Memory B cell (primary cell): ENCODE results near the gene FAM53A.

Source experiments
- ATAC-seq: fragments of 150-1000 bp; cut with Tn5 transposase; 2 replicates; pipeline ENCODE4 v1.10.0; 2021; ENCODE audit warnings: low read depth, mild to moderate bottlenecking, moderate library complexity
- DNase-seq, 2 donors: peaks; one replicate each; pipeline ENCODE4 v3.0.0; 2022; ENCODE audit warnings: low spot score in 2 of 2
- H3K27ac Mint-ChIP-seq: one replicate; pipeline ENCODE4 v1.8.0; 2022; ENCODE audit warnings: mild to moderate bottlenecking, moderate library complexity, mixed read lengths
- H3K27me3 Mint-ChIP-seq: one replicate; pipeline ENCODE4 v1.8.0; 2022; ENCODE audit warnings: mixed read lengths
- H3K36me3 Mint-ChIP-seq: one replicate; pipeline ENCODE4 v1.8.0; 2022; ENCODE audit warnings: mild to moderate bottlenecking, mixed read lengths
- H3K4me1 Mint-ChIP-seq: one replicate; pipeline ENCODE4 v1.8.0; 2022; ENCODE audit warnings: mixed read lengths
- H3K4me3 Mint-ChIP-seq: one replicate; pipeline ENCODE4 v1.8.0; 2022; ENCODE audit warnings: mild to moderate bottlenecking, moderate library complexity, mixed read lengths
- H3K9me3 Mint-ChIP-seq: one replicate; pipeline ENCODE4 v1.8.0; 2022; ENCODE audit warnings: mixed read lengths

The FAM53A gene

DNA sequence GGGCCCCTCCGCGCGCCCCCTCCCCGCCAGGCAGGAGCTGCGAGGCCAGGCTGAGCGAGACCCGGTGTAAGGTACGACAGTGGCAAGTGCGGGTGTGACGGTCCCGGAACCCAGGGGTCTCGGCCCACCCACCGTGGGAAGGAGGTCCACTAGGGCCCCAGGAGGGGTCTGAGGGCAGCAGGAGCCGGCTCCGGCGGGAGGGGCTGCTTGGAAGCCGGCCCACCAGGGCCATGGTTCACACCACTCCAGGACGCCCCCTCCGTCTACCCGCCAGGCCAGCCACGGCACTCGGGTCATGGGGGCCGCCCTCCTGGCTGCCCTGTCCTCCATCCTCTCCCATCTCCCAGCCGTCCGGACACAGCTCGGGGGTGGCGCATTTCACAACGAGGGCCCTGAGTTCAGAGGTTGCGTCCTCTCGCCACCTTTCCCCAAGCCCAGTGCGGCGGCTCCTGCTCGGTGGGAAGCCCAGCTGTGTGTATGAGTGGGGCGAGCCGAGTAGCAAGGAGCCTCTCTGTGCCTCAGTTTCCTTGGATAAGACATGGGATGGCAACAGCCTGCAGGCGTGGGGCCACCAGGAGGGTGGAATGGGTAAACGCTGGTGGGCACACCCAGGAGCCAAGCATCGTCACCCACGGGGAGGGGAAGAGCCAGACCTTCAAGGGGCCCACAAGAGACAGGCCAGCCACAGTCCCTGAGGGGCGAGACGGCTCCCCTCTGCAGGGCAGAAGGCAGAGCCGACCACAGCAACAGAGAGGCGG, 81.3 kb downstream of the FAM53A start:
- ATAC-seq (no peak), DNase-seq (no peak)
- Mint-ChIP-seq H3K4me1 (peaks cover 17% of the 10 kb centered on the region), H3K27ac (no peak overlapping the region), H3K4me3 (no peak overlapping the region), H3K9me3 (no peaks in the 10 kb centered on the region), H3K36me3 (no peaks in the 10 kb centered on the region), H3K27me3 (peaks cover 2% of the 10 kb centered on the region)

- peaks cover 17% of the 10 kb centered on the region for H3K4me1 Mint-ChIP-seq
- H3K9me3 Mint-ChIP-seq, result no peaks in the 10 kb centered on the region
- no peak overlapping the region for H3K4me3 Mint-ChIP-seq
- H3K36me3 Mint-ChIP-seq, result no peaks in the 10 kb centered on the region
- DNase-seq, result no peak
- H3K27ac Mint-ChIP-seq, result no peak overlapping the region
- peaks cover 2% of the 10 kb centered on the region for H3K27me3 Mint-ChIP-seq
- ATAC-seq, result no peak
These were observed 82.1 kb downstream of the FAM53A start for GRCh38 chr4:1601852-1602654.

- Mint-ChIP-seq H3K27ac (no peak overlapping the region), H3K36me3 (peaks cover 2% of the 10 kb centered on the region), H3K9me3 (no peaks in the 10 kb centered on the region), H3K27me3 (peaks cover 4% of the 10 kb centered on the region), H3K4me1 (peaks cover 15% of the 10 kb centered on the region), H3K4me3 (no peak overlapping the region)
- ATAC-seq, result no peak
- DNase-seq, result no peak
These were observed 82.6 kb downstream of the FAM53A start for GRCh38 chr4:1601533-1601835.

- no peak overlapping the region for H3K27ac Mint-ChIP-seq
- H3K27me3 Mint-ChIP-seq, result peaks cover 6% of the 10 kb centered on the region
- H3K4me3 Mint-ChIP-seq, result no peak overlapping the region
- ATAC-seq, result no peak
- H3K36me3 Mint-ChIP-seq, result peaks cover 3% of the 10 kb centered on the region
- DNase-seq, result no peak
- H3K4me1 Mint-ChIP-seq, result peaks cover 12% of the 10 kb centered on the region
- H3K9me3 Mint-ChIP-seq, result no peaks in the 10 kb centered on the region
These were observed 83.1 kb downstream of the FAM53A start for GRCh38 chr4:1600811-1601532.

DNA sequence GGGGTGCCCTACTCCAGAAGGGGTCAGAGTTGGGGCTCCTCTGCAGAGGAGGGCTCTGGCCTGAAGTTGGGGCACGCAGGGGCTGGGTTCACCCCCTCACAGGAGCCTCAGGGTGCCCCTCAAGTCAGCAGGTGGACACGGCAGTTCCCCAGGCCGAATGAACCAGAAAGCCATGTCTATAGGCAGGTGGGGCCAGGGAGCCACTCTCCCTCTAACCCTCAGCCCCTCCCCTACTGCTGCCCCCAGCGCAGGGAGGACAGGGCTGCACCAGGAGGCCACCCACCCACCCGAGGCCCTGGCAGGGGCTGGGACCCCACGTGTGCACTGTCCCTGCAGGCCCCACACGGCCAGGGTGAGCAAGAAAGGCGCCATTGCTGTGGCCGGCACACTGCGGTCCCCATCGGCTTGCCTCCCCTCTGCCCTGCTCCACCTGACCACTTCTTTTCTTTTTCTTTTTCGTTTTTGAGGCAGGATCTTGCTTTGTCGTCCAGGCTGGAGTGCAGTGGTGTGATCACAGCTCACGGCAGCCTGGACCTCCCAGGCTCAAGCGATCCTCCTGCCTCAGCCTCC, 83.8 kb downstream of the FAM53A start:
- no peak for DNase-seq
- Mint-ChIP-seq H3K9me3 (no peaks in the 10 kb centered on the region), H3K27me3 (peaks cover 6% of the 10 kb centered on the region), H3K27ac (no peak overlapping the region), H3K4me3 (no peak overlapping the region), H3K36me3 (peaks cover 3% of the 10 kb centered on the region), H3K4me1 (peaks cover 12% of the 10 kb centered on the region)
- ATAC-seq, result no peak

GRCh38 chr4:1599491-1600210, 84.5 kb downstream of the FAM53A start:
- Mint-ChIP-seq H3K27me3 (peaks cover 5% of the 10 kb centered on the region), H3K36me3 (peaks cover 3% of the 10 kb centered on the region), H3K4me1 (peaks cover 9% of the 10 kb centered on the region), H3K27ac (no peak overlapping the region), H3K4me3 (no peak overlapping the region), H3K9me3 (no peaks in the 10 kb centered on the region)
- DNase-seq (no peak), ATAC-seq (peak; percentile 24)

- H3K27ac Mint-ChIP-seq, result no peak overlapping the region
- H3K9me3 Mint-ChIP-seq, result no peaks in the 10 kb centered on the region
- DNase-seq (no peak), ATAC-seq (no peak)
- peaks cover 5% of the 10 kb centered on the region for H3K27me3 Mint-ChIP-seq
- H3K36me3 Mint-ChIP-seq, result peaks cover 3% of the 10 kb centered on the region
- H3K4me1 Mint-ChIP-seq, result peaks cover 9% of the 10 kb centered on the region
- H3K4me3 Mint-ChIP-seq, result no peak overlapping the region
These were observed 85.1 kb downstream of the FAM53A start for GRCh38 chr4:1599026-1599481.

DNA sequence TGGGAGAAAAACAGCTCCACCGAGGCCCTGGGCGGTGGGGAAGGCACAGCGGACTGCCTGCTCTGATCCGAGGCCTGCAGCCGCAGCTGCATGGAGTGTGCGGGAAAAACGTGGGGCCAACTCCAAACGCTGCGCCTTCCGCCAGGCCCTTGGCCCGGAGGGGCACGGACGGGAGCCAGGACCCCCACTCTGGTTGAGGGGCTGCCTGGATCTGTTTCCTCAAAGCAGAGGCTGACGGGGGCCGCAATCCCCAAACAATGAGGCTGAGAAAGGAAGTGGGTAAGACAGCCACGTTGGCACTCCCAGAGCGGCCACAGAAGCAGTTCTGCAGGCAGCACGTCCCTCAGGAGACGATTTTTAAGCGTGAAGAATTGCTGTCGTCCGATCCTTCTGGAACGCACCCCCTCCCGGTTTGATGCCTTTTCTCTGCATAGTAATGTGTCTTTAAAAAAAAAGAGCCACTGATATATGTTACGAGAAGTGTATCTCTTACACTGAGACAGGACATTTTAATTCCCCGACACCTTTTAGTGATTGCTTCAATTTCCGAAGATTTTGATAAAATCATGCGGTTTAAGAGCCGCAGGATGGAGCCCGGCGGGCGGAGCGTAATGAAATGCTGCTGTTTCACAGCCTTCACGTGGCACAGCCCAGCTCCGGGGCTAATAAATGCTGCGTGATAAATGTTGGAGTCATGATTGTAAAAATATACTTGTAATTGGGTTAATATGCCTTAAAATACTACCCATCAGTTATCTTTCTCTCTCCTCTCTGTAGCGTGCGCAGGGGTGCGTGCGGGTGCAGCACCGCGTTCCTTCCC, 85.7 kb downstream of the FAM53A start:
- Mint-ChIP-seq H3K27ac (no peak overlapping the region), H3K27me3 (peaks cover 5% of the 10 kb centered on the region), H3K36me3 (peaks cover 3% of the 10 kb centered on the region), H3K4me1 (peaks cover 9% of the 10 kb centered on the region), H3K4me3 (no peak overlapping the region), H3K9me3 (no peaks in the 10 kb centered on the region)
- DNase-seq, result no peak
- no peak for ATAC-seq

DNA sequence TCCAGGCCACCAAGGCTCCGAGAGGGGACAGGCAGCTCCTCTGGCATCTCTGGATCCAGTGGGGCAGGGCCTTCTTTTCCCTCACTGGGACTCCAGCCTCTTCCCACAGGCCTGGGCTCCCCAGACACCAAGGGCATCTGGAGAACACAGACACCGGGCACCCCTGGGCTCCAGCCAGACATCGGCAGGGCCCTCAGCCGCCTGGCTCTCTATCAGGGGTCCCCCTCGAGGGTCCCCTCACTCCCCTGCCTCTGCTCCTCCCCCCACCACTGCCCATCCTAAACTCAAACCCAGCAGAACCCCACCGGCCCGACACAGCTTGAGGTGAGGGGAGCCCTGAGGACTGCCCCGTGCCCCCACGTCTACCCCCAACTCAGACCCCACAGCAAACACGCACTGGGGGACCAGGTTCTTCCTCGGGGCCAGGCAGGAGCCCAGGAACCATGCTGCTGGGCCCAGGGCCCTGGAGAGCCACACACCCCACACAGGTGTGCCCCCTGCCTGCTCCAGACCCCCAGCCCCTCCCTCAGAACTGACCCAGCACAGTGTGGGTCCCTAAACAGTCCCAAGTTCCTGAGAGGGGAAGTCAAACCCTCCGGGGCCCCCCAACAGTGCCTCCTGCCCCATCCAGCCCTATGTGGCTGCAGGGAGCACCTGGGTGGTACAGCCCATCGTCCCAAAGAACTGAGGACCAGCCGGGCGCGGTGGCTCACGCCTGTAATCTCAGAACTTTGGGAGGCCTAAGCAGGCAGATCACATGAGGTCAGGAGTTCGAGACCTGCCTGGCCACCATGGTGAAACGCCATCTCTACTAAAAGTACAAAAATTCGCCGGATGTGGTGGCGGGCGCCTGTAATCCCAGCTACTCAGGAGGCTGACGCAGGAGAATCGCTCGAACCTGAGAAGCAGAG, 86.8 kb downstream of the FAM53A start:
- no peak for DNase-seq

GRCh38 chr4:1596393-1596792, 87.7 kb downstream of the FAM53A start:
- no peak for ATAC-seq
- Mint-ChIP-seq H3K27me3 (peaks cover 5% of the 10 kb centered on the region), H3K4me1 (peaks cover 9% of the 10 kb centered on the region), H3K9me3 (no peaks in the 10 kb centered on the region), H3K27ac (no peak overlapping the region), H3K4me3 (no peak overlapping the region), H3K36me3 (peaks cover 3% of the 10 kb centered on the region)
- DNase-seq, result no peak

More for the DNA sequence above, 86.8 kb downstream of the FAM53A start:
- Mint-ChIP-seq H3K27ac (no peak overlapping the region), H3K36me3 (peaks cover 3% of the 10 kb centered on the region), H3K27me3 (peaks cover 5% of the 10 kb centered on the region), H3K9me3 (no peaks in the 10 kb centered on the region), H3K4me3 (no peak overlapping the region), H3K4me1 (peaks cover 9% of the 10 kb centered on the region)
- no peak for ATAC-seq

DNA sequence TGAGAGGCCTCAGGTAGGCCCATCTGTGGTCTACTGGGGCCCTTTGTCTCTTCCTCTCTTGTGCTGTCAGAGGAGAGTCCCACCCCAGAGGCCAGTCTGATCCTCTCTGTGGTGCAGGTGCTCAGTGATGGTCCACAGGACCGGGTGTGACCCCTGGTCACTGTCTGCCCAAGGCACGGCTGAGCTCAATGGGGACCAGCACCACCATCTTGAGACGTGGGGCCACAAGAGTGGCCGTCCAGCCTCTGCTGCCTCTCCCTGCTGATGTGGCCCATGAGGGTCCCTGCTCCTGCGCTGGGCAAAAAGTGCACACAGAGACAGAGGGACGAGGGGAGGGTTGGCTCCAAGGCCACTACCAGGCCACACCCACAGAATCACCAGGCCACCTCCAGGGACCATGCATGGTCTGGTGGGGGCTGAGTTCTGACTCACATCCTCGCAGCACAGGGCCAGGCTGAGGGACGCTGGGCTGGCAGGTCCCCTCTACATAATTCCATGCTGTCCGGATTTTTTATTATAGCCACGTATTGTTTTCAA, 88.3 kb downstream of the FAM53A start:
- DNase-seq, result no peak
- ATAC-seq, result no peak
- Mint-ChIP-seq H3K4me1 (peaks cover 9% of the 10 kb centered on the region), H3K4me3 (no peak overlapping the region), H3K9me3 (peaks cover 2% of the 10 kb centered on the region), H3K36me3 (peaks cover 5% of the 10 kb centered on the region), H3K27ac (no peak overlapping the region), H3K27me3 (peaks cover 7% of the 10 kb centered on the region)
